GM21576 (cell line): ENCODE results near the gene ST7.

Experiments used
- ATAC-seq: cut with Tn5 transposase; IDR thresholded peaks from one replicate; pipeline ENCODE4 v1.9.1; 2021; ENCODE audit warnings: mild to moderate bottlenecking, moderate library complexity; ENCODE audit not compliant: unreplicated experiment

The ST7 gene

DNA sequence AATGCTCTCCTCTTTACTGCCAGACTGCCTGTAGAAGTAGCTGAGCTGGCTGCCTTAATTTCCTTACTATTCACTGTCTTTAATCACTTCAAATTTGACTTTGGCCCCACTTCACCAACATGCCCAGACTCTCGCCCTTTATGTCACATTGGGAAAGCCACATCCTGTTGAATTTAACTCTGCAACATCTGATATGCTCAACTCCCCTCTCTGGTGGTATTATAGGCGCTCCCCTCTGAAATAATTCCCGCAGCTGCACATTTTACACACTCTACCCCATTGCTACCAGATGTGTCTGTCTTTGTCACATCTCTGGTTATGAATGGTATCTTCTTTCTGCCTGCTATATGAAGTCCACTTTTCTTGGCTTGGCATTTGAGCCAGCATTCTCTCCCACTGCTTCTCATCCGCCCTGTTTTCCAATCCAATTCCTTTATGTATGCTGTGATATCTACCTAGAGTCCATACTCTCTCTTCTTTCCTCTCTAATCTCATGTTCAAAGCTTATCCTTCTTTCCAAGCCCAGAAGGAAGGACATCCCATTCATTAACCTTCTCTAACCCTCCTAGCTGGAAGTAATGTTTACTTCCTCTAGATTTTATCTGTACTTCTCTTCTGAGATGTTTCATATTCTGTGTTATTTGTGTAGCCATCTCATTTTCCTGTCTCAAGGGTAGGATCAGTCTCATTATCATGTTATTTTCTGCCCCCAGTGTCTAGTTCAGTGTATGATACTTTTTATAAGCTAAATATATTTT, 134.5 kb downstream of the ST7 start:
- no peak for ATAC-seq

GRCh38 chr7:117088623-117089194, 135.4 kb downstream of the ST7 start:
- ATAC-seq, result no peak

DNA sequence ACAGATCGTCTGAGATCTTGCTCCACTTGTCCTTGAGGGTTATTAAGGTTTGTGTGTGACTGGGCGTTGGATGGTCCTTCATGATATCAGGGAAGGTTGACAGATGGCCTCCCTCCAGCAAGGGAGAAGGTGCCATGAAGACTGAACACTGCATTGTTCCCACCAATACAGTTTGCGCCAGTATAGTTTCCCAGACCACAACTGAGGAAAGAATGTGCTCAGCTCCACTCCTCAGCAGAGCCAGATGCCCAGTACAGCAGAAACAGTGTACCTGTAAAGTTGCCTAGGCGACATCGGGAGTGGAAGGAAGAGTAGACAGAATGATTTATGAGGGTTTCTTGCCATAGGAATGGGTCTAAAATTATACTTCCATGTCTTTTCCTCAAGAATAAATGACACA, 137.5 kb downstream of the ST7 start:
- ATAC-seq, result no peak

DNA sequence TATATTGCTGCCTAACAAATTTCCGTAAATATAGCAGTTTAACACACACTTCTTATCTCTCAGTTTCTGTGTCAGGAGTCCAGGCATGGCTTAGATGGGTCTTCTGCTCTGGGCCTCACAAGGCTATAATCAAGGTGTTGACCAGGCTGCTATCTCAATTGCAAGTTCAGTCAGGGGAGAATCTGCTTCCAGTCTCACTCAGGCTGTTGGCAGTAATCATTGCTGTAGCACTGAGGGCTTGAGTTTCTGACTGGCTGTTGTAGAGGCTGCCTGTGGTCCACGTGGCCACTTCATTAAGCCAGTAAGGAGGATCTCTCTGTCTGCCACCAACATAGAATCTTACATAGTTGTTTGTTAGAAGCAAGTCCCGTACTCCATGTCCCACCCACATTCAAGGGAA, 138.4 kb downstream of the ST7 start:
- no peak for ATAC-seq

GRCh38 chr7:117092785-117093184, 139.5 kb downstream of the ST7 start:
- ATAC-seq, result no peak

DNA sequence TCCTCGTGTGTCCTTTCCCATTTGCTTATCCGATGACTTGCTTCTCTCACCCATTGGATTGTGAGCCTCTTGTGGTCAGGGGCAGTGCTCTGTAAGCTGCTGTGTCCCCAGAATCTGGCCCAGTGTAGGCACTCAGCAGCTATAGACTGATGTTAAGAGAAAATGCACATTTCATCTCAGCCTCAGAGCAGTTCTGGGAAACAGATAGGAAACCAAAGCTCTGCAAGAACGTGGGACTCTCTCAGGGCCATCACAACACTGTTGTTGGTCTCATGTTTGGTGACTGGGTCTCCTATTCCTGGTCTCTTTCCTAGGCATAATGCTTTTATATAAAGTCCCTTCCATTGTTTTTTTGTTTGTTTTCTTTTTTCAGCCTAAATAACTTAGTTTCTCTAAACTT, 141.2 kb downstream of the ST7 start:
- ATAC-seq, result no peak

DNA sequence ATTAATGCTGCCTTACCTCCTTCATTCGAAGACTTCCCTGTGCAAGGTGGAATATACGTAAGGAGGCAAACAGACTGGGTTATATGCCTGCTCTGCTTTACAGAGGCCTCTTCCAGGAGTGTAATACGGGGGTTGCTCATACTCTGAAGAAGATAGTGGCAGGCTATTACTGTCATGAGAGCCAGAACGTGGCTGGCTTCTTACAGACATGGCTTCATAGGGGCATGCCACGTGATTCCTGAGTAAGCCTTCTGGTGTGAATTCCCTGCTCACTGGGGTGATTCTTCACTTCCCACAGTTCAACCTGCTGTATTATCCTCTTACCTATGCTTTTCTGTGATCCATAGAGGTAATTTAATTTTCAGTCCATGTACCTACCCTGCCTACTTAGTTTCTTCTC, 141.8 kb downstream of the ST7 start:
- ATAC-seq, result no peak

DNA sequence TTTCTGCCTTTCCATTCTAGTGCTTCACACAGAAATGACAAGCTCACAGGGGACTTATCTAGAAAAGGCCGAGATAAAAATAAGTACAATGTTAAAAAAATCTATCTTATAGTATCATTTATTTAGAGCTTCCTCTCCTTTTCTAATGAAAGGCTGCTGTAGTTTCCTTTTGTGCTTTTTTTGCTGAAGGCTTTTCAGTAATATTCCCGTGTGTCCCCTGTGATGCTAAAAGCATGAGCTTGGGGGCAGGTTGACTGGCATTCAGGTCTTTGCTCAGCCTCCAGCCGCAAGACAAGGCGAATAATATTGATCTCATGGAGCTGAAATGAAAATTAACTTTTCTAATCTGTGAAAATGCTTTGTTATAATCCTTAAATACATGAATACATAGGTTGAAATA, 143.0 kb downstream of the ST7 start:
- no peak for ATAC-seq

GRCh38 chr7:117096942-117097341, 143.6 kb downstream of the ST7 start:
- no peak for ATAC-seq

DNA sequence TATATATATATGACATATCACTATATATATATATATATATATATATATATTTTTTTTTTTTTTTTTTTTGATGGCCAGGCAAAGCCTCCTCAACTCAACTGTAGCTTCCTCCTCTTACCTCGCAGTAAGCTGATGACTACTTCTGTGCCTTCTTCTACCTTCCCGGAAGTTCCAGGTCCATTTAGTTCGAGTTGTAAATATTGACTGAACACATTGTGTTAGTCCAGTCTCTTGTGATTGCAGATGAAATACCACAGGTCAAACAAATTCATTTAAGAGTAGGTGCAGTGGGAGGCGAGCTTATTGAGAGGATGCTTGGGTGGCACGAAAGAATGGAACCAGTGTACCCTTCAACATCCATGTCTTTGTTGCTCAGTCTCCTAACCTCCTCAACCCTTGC, 144.6 kb downstream of the ST7 start:
- ATAC-seq, result no peak

- no peak for ATAC-seq
Observed at GRCh38 chr7:117098457-117098856, 145.2 kb downstream of the ST7 start.

- no peak for ATAC-seq
Observed at GRCh38 chr7:117101026-117101425, 147.7 kb downstream of the ST7 start.

GRCh38 chr7:117110480-117111315, 157.4 kb downstream of the ST7 start:
- ATAC-seq, result peak; percentile 96

- no peak for ATAC-seq
Observed at GRCh38 chr7:117111535-117111934, 158.2 kb downstream of the ST7 start.

GRCh38 chr7:117112640-117113039, 159.3 kb downstream of the ST7 start:
- ATAC-seq, result no peak

- no peak for ATAC-seq
Observed at GRCh38 chr7:117113871-117114270, 160.6 kb downstream of the ST7 start.

- ATAC-seq, result no peak
Observed at GRCh38 chr7:117114272-117114671, 161.0 kb downstream of the ST7 start.

GRCh38 chr7:117116211-117116610, 162.9 kb downstream of the ST7 start:
- ATAC-seq, result no peak

- no peak for ATAC-seq
Observed at GRCh38 chr7:117117172-117117571, 163.9 kb downstream of the ST7 start.

DNA sequence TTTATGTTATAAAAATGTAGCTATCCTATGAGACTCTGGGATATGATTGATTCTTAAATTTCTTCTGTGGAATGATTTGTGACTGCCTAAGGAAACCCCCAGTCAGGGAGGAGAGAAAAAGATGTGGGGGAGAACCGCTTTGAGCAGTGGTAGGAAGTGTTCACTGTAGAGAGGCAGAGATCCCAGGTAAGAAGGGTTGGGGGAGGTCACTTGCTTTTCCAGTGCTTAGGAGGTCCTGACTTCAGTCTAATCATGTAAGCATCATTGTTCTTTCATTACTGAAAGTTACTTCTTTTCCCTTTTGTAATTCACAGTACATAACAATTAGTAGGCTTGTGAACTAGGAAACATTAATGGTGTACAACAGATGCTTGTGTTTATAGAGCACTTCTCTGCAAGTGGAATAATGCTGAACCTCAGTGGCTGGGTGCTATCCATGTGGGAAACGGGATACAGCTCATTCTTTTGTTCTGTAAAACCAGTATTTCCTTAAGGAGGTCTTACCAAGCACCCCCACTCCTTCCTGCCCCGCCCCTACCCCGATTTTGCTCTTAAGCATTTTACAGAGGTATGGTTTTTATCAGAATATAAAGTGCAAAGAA, 165.4 kb downstream of the ST7 start:
- ATAC-seq, result no peak

GRCh38 chr7:117119192-117119924, 166.1 kb downstream of the ST7 start:
- no peak for ATAC-seq
